HepG2 (cell line): ENCODE data around the gene HCRTR1. TPM values are rescaled to one million over a fixed set of nuclear protein-coding genes. Genes with fewer than 3 reads are reported as not detected.

Experiments used
- ATAC-seq: fragments of 200-7000 bp; cut with Tn5 transposase; 3 replicates; pipeline ENCODE4 v1.9.1; 2020; ENCODE audit warnings: mild to moderate bottlenecking, moderate library complexity
- BruUV-seq: library from RNA; stranded (reverse); fragments of 400-500 nt; replicated peaks from 2 replicates; lab custom pipeline; 2021; lab: Mats Ljungman, UMichigan
- CTCF ChIA-PET: fragments of 300-600 bp; formaldehyde crosslinking; extraction: SDS; loops from one replicate; lab custom pipeline; 2021; ENCODE audit warnings: low total read pairs, inconsistent platforms, low intra/inter-chr PET ratio; lab: Yijun Ruan, JAX
- POLR2A ChIA-PET: fragments of 350-600 bp; sonication (Branson Sonifier 250); formaldehyde crosslinking; loops from one replicate; lab custom pipeline; 2020; ENCODE audit warnings: antibody characterized with exemption, inconsistent platforms; lab: Yijun Ruan, JAX
- DNase-seq: peaks from one replicate; pipeline ENCODE4 v3.0.0-alpha.2; 2015; ENCODE audit warnings: low spot score
- FAIRE-seq: peaks from 3 replicates; lab custom pipeline; 2011; peaks lifted over from hg19 to GRCh38; lab: Jason Lieb, UNC
- H2AFZ ChIP-seq: one replicate; pipeline ENCODE4 v1.6.1; 2011; ENCODE audit warnings: low read length, inconsistent platforms
- H3K27ac ChIP-seq: fragments of 300-600 bp; 3 replicates; pipeline ENCODE4 v1.8.0; 2011; ENCODE audit warnings: mixed run types, mild to moderate bottlenecking, mixed read lengths, low read length, inconsistent platforms; ENCODE audit not compliant: insufficient read depth; ENCODE audit errors: extremely low read length
- H3K27me3 ChIP-seq, 2 experiments: fragments of 200-600 bp in 1 of 2; 2 replicates in 1 of 2; 3 replicates in 1 of 2; pipeline versions ENCODE4 v1.6.0 to v1.8.0; 2011; ENCODE audit warnings: low read length in 2 of 2, mild to moderate bottlenecking in 2 of 2, moderate library complexity in 2 of 2, inconsistent platforms in 1 of 2; ENCODE audit not compliant: insufficient read depth in 2 of 2, control insufficient read depth in 1 of 2
- H3K36me3 ChIP-seq, 2 experiments: fragments of 200-600 bp in 1 of 2; replicated peaks in 1 of 2; 2 replicates in 1 of 2; 3 replicates in 1 of 2; pipeline versions ENCODE4 v1.5.1 to v1.8.0; 2011; ENCODE audit warnings: low read length in 2 of 2, inconsistent platforms in 1 of 2; ENCODE audit not compliant: insufficient read depth in 2 of 2, control insufficient read depth in 1 of 2
- H3K4me1 ChIP-seq: 2 replicates; pipeline ENCODE4 v1.5.1; 2012; ENCODE audit warnings: low read length, inconsistent platforms; ENCODE audit not compliant: insufficient read depth
- H3K4me2 ChIP-seq: 2 replicates; pipeline ENCODE4 v1.6.0; 2011; ENCODE audit warnings: low read depth, low read length, inconsistent platforms
- H3K4me3 ChIP-seq, 3 experiments: fragments of 200-600 bp in 1 of 3; sonication (generic), shearing (Covaris generic) in 1 of 3; replicated peaks in 1 of 3; 2 replicates each; pipeline ENCODE4 v1.5.1; 2011 to 2016; ENCODE audit warnings: low read length in 3 of 3, inconsistent platforms in 2 of 3, low read depth in 2 of 3, mild to moderate bottlenecking in 2 of 3, control low read depth in 1 of 3, mixed read lengths in 1 of 3; ENCODE audit not compliant: insufficient read depth in 1 of 3
- H3K79me2 ChIP-seq: one replicate; pipeline ENCODE4 v1.6.1; 2011; ENCODE audit warnings: low read length, inconsistent platforms; ENCODE audit not compliant: insufficient read depth
- H3K9ac ChIP-seq: 2 replicates; pipeline ENCODE4 v1.6.0; 2011; ENCODE audit warnings: mild to moderate bottlenecking, low read depth, low read length, inconsistent platforms; ENCODE audit not compliant: insufficient read depth
- H3K9me3 ChIP-seq: 2 replicates; pipeline ENCODE4 v1.5.1; 2012; ENCODE audit warnings: mild to moderate bottlenecking, low read length
- H4K20me1 ChIP-seq: 2 replicates; pipeline ENCODE4 v1.6.0; 2011; ENCODE audit warnings: inconsistent platforms, mild to moderate bottlenecking, low read length, moderate library complexity; ENCODE audit not compliant: insufficient read depth
- EEA1 ChIP-seq: sonication (generic); formaldehyde crosslinking; IDR thresholded peaks from 2 replicates; pipeline ENCODE4 v1.5.1; 2020; ENCODE audit warnings: mild to moderate bottlenecking, missing genetic modification reagents, borderline replicate concordance
- EP300 ChIP-seq, 3 experiments: sonication (generic) in 1 of 3; formaldehyde crosslinking in 1 of 3; IDR thresholded peaks; 2 replicates each; pipeline versions ENCODE4 v1.5.1 to v1.6.1; 2011 to 2020; ENCODE audit warnings: low read depth in 2 of 3, low read length in 2 of 3, borderline replicate concordance in 1 of 3, improper control_type of control experiment in 1 of 3, mild to moderate bottlenecking in 1 of 3, missing genetic modification reagents in 1 of 3, moderate library complexity in 1 of 3
- GABPB1 ChIP-seq: IDR thresholded peaks from 2 replicates; pipeline ENCODE4 v1.6.1; 2016; ENCODE audit warnings: mild to moderate bottlenecking, missing genetic modification reagents, moderate library complexity, missing compliant biosample characterization
- GTF2F1 ChIP-seq: fragments of 150-350 bp; IDR thresholded peaks from 2 replicates; pipeline ENCODE4 v1.6.1; 2014; ENCODE audit warnings: low read length
- MIER3 ChIP-seq: IDR thresholded peaks from 2 replicates; pipeline ENCODE4 v1.6.1; 2016; ENCODE audit warnings: missing compliant biosample characterization, borderline replicate concordance
- PAF1 ChIP-seq: IDR thresholded peaks from 2 replicates; pipeline ENCODE4 v1.6.1; 2016; ENCODE audit warnings: missing genetic modification reagents, missing compliant biosample characterization
- PAWR ChIP-seq: sonication (generic); formaldehyde crosslinking; IDR thresholded peaks from 2 replicates; pipeline ENCODE4 v1.4.0; 2020; ENCODE audit warnings: missing genetic modification reagents, mild to moderate bottlenecking, borderline replicate concordance
- RORA ChIP-seq: sonication (generic); formaldehyde crosslinking; IDR thresholded peaks from 2 replicates; pipeline ENCODE4 v1.5.0; 2020; ENCODE audit warnings: mild to moderate bottlenecking, missing genetic modification reagents, moderate library complexity
- SNAI1 ChIP-seq: sonication (generic); formaldehyde crosslinking; IDR thresholded peaks from 2 replicates; pipeline ENCODE4 v1.5.0; 2020; ENCODE audit warnings: mild to moderate bottlenecking, missing genetic modification reagents, borderline replicate concordance
- ZBTB7A ChIP-seq: sonication (generic); formaldehyde crosslinking; IDR thresholded peaks from 2 replicates; pipeline ENCODE4 v1.8.0; 2022; ENCODE audit warnings: mild to moderate bottlenecking, missing genetic modification reagents
- ZFP36L1 ChIP-seq: sonication (generic); formaldehyde crosslinking; IDR thresholded peaks from 2 replicates; pipeline ENCODE4 v1.8.0; 2022; ENCODE audit warnings: mild to moderate bottlenecking, missing genetic modification reagents, moderate library complexity
- ZNF124 ChIP-seq: sonication (generic); formaldehyde crosslinking; IDR thresholded peaks from 2 replicates; pipeline ENCODE4 v1.4.0; 2020; ENCODE audit warnings: missing genetic modification reagents
- ZNF224 ChIP-seq: sonication (generic); formaldehyde crosslinking; IDR thresholded peaks from 2 replicates; pipeline ENCODE4 v1.5.0; 2020; ENCODE audit warnings: mild to moderate bottlenecking, missing genetic modification reagents
- ZNF256 ChIP-seq: sonication (generic); formaldehyde crosslinking; conservative IDR thresholded peaks from 2 replicates; pipeline ENCODE4 v1.4.0; 2020; ENCODE audit warnings: missing genetic modification reagents
- ZNF567 ChIP-seq: sonication (generic); formaldehyde crosslinking; IDR thresholded peaks from 2 replicates; pipeline ENCODE4 v1.8.1; 2023; ENCODE audit warnings: mild to moderate bottlenecking, missing genetic modification reagents, borderline replicate concordance
- WGBS: methylation state at CpG from one replicate; pipeline ENCODE4 v1.1.6; 2017; ENCODE audit warnings: low lambda C conversion rate; 5-methylcytosine and 5-hydroxymethylcytosine counted together
- in situ Hi-C: cut with HindIII; loops from 2 replicates; pipeline ENCODE4 v1.10.0; 2017; ENCODE audit warnings: low pct_unique_long_range_greater_than_20kb; ENCODE audit not compliant: extremely low pct_ligation_motif_present
- intact Hi-C: fragments of 100-400 bp; cut with micrococcal nuclease; formaldehyde crosslinking; loops from one replicate; pipeline ENCODE4 v1.10.0; 2022; ENCODE audit not compliant: unreplicated experiment
- polyA plus RNA-seq, 8 experiments: library from polyadenylated mRNA; depleted of rRNA in 3 of 8; stranded (reverse) in 7 of 8; unstranded in 1 of 8; fragments of >200 nt; fragmentation: Illumina TruSeq in 4 of 8; extraction: Trizol in 4 of 8; gene quantifications; 2 replicates each; pipeline versions ENCODE4 v1.2.1 to v1.2.3, GENCODE V29; 2011 to 2016; ENCODE audit warnings: low read depth in 4 of 8, missing spikeins in 1 of 8, mixed read lengths in 1 of 8; ENCODE audit not compliant: insufficient read depth in 1 of 8
- total RNA-seq, 5 experiments: library from RNA; depleted of rRNA; stranded (reverse); fragments of >200 nt; fragmentation: Illumina TruSeq; extraction: Trizol; gene quantifications; 2 replicates each; pipeline ENCODE4 v1.2.3, GENCODE V29; 2016; ENCODE audit warnings: low read depth in 1 of 5
- TF ChIP-seq, protein P1 (sequence below): sonication (generic); formaldehyde crosslinking; IDR thresholded peaks from 2 replicates; pipeline ENCODE4 v1.4.0; 2020; ENCODE audit warnings: low read depth, mild to moderate bottlenecking, missing genetic modification reagents
- TF ChIP-seq, protein P2 (sequence below): sonication (generic); formaldehyde crosslinking; IDR thresholded peaks from 2 replicates; pipeline ENCODE4 v1.8.0; 2022; ENCODE audit warnings: mild to moderate bottlenecking, missing genetic modification reagents, borderline replicate concordance
- TF ChIP-seq, protein P3 (sequence below): sonication (generic); formaldehyde crosslinking; IDR thresholded peaks from 2 replicates; pipeline ENCODE4 v1.5.0; 2020; ENCODE audit warnings: missing genetic modification reagents
- TF ChIP-seq, protein P4 (sequence below): sonication (generic); formaldehyde crosslinking; IDR thresholded peaks from 2 replicates; pipeline ENCODE4 v1.8.1; 2022; ENCODE audit warnings: mild to moderate bottlenecking, missing genetic modification reagents

Gene HCRTR1
- total and polyA plus RNA-seq, 2 of the 13 experiments (the other 11 are each of a cell fraction or from before 2014, with no cell fraction given): not detected

DNA sequence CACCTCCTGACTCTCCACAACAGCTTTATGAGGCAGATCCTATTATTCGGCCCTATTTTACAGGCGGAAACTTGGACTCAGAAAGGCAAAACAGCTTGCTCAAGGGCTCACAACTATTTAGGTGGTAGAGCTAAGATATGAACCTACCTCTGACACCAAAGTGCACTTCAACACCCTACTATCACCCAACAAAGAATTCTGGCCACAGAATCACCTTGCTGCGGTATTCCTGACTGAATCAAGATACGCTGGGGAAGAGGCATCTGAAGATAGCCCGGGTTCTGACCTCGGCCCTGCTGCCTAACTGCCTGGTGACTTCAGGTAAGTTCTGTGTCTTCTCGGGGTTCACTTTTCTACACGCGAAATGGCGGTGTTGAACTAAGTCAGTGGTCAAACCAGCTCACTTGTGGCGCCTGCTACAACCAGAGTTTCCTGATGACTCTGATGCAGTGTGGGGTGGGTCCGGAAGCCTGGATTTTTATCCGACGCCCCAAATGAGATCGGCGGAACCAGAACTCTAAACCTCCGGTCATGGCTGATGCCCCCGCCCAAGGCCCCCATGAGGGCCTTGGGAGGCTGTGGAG is 26.6 kb downstream of the HCRTR1 start:
- DNase-seq (no peak), ATAC-seq (peak; percentile 69; the same call in 2 of the 3 replicates), FAIRE-seq (no peak)
- H4K20me1 ChIP-seq: peaks cover 4% of the 10 kb centered on the region
- peaks cover 44% of the 10 kb centered on the region for H3K79me2 ChIP-seq
- H2AFZ ChIP-seq: no peak overlapping the region
- peaks cover 72% of the 10 kb centered on the region for H3K4me1 ChIP-seq
- BruUV-seq: TSS peak; percentile 76
- 1% methylated on average over 7 of the region's 18 CpGs for WGBS
- peak overlapping the region; percentile 89 for H3K27ac ChIP-seq
- peaks cover 2 to 4% of the 10 kb centered on the region in 2 experiments; a peak in 1 of 5 replicates for H3K36me3 ChIP-seq
- H3K9ac ChIP-seq: peak overlapping the region; percentile 93
- no peaks in the 10 kb centered on the region; a peak in 1 of 5 replicates for H3K27me3 ChIP-seq
- in situ Hi-C loops: no loop called here
- intact Hi-C loops: no loop called here
- peak overlapping the region; percentile 91 for H3K4me2 ChIP-seq
- H3K4me3 ChIP-seq: peak overlapping the region; percentile 72 to 87 (median 84)
- POLR2A ChIA-PET: interaction anchor here (1.0 to 2.7 kb wide), 9 partner anchors 11 to 347 kb away, joined by 3 to 22 read pairs (median 3); partner anchors contain the start of genes COL16A1, SNRNP40 and ZCCHC17
- H3K9me3 ChIP-seq: no peaks in the 10 kb centered on the region
- CTCF ChIA-PET: no interaction called here
- TF ChIP-seq PAWR (CRISPR knock-in tag) (no peak), ZBTB7A (CRISPR knock-in tag) (no peak), MIER3 (CRISPR knock-in tag) (no peak), ZNF224 (CRISPR knock-in tag) (no peak), ZFP36L1 (CRISPR knock-in tag) (peak; percentile 48; the same call in 1 of the 2 replicates), ZNF256 (CRISPR knock-in tag) (no peak), ZNF124 (CRISPR knock-in tag) (0 out of 2 replicates have a peak, but pooled peaks have one; percentile 8), GABPB1 (CRISPR knock-in tag) (no peak), EEA1 (CRISPR knock-in tag) (peak; percentile 23; the same call in 1 of the 2 replicates), PAF1 (CRISPR knock-in tag) (no peak), EP300 (IDR thresholded peaks at IDR 0.05; ENCODE audit: low read depth in 2 of 2, low read length in 2 of 2) (no peak), EP300 (CRISPR knock-in tag; IDR thresholded peaks at IDR 0.05; ENCODE audit: borderline replicate concordance) (no peak), RORA (no peak), SNAI1 (CRISPR knock-in tag) (peak; percentile 48; the same call in 1 of the 2 replicates), ZNF567 (0 out of 2 replicates have a peak, but pooled peaks have one; percentile 21), GTF2F1 (no peak)
- TF ChIP-seq, protein P1, sequence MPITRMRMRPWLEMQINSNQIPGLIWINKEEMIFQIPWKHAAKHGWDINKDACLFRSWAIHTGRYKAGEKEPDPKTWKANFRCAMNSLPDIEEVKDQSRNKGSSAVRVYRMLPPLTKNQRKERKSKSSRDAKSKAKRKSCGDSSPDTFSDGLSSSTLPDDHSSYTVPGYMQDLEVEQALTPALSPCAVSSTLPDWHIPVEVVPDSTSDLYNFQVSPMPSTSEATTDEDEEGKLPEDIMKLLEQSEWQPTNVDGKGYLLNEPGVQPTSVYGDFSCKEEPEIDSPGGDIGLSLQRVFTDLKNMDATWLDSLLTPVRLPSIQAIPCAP (CRISPR knock-in tag): no peak
- TF ChIP-seq, protein P2, sequence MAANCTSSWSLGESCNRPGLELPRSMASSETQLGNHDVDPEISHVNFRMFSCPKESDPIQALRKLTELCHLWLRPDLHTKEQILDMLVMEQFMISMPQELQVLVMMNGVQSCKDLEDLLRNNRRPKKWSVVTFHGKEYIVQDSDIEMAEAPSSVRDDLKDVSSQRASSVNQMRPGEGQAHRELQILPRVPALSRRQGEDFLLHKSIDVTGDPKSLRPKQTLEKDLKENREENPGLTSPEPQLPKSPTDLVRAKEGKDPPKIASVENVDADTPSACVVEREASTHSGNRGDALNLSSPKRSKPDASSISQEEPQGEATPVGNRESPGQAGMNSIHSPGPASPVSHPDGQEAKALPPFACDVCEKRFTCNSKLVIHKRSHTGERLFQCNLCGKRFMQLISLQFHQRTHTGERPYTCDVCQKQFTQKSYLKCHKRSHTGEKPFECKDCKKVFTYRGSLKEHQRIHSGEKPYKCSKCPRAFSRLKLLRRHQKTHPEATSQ: 0 out of 2 replicates have a peak, but pooled peaks have one; percentile 19
- TF ChIP-seq, protein P3, sequence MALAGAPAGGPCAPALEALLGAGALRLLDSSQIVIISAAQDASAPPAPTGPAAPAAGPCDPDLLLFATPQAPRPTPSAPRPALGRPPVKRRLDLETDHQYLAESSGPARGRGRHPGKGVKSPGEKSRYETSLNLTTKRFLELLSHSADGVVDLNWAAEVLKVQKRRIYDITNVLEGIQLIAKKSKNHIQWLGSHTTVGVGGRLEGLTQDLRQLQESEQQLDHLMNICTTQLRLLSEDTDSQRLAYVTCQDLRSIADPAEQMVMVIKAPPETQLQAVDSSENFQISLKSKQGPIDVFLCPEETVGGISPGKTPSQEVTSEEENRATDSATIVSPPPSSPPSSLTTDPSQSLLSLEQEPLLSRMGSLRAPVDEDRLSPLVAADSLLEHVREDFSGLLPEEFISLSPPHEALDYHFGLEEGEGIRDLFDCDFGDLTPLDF (CRISPR knock-in tag): peak; percentile 12; the same call in 1 of the 2 replicates
- TF ChIP-seq, protein P4, sequence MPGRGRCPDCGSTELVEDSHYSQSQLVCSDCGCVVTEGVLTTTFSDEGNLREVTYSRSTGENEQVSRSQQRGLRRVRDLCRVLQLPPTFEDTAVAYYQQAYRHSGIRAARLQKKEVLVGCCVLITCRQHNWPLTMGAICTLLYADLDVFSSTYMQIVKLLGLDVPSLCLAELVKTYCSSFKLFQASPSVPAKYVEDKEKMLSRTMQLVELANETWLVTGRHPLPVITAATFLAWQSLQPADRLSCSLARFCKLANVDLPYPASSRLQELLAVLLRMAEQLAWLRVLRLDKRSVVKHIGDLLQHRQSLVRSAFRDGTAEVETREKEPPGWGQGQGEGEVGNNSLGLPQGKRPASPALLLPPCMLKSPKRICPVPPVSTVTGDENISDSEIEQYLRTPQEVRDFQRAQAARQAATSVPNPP (CRISPR knock-in tag): 0 out of 2 replicates have a peak, but pooled peaks have one; percentile 29
